ENCODE measurements around the gene COLEC11. TPM values are rescaled to one million over a fixed set of nuclear protein-coding genes. Genes with fewer than 3 reads are reported as not detected.

The COLEC11 gene
- total RNA-seq, 2 experiments from 2014 or later: 0.47 TPM; not detected in 1

DNA sequence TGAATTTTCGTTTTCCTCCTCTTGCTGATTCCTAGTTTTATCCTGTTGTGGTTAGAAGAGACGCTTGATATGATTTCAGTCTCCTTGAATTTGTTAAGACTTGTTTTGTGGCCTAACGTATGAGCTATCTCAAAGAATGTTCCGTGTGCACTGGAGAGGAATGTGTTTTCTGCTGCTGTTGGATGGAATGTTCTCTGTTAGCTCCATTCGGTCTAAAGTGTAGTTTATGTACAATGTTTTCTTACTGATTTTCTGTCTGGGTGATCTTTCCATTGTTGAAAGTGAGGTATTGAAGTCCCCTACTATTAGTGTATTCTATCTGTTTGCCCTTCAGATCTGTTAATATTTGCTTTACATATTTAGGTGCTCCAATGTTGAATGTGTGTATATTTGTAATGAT is 25.9 kb downstream of the COLEC11 start:
- Mint-ChIP-seq H3K27me3 (no peaks in the 10 kb centered on the region), H3K27ac (no peak overlapping the region), H3K4me1 (ENCODE audit: low read depth) (no peaks in the 10 kb centered on the region), H3K36me3 (ENCODE audit: low read depth) (no peaks in the 10 kb centered on the region), H3K4me3 (no peak overlapping the region), H3K9me3 (no peaks in the 10 kb centered on the region)
- Histone ChIP-seq H3K4me1 (ENCODE audit: insufficient read depth, low read length) (no peaks in the 10 kb centered on the region), H3K36me3 (ENCODE audit: insufficient read depth, low read length) (no peaks in the 10 kb centered on the region), H3K27ac (ENCODE audit: low read depth in 1 of 2, low read length in 2 of 2) (no peak overlapping the region), H3K9me3 (ENCODE audit: control insufficient read depth in 1 of 2, insufficient read depth in 1 of 2, low read length in 2 of 2) (peaks cover 0 to 9% of the 10 kb centered on the region in 2 experiments), H3K4me3 (ENCODE audit: low read length) (no peak overlapping the region), H3K27me3 (ENCODE audit: control insufficient read depth in 1 of 2, insufficient read depth in 2 of 2, low read length in 2 of 2) (no peaks in the 10 kb centered on the region)
- intact Hi-C loops (cut with DNase I, micrococcal nuclease): no loop called here
- DNase-seq: no peak
- no peak for ATAC-seq (ENCODE audit: poor library complexity)
- ChIA-PET CTCF (no interaction called here), POLR2A (no interaction called here)
- no peak for TF ChIP-seq CTCF (IDR thresholded peaks at IDR 0.05)

DNA sequence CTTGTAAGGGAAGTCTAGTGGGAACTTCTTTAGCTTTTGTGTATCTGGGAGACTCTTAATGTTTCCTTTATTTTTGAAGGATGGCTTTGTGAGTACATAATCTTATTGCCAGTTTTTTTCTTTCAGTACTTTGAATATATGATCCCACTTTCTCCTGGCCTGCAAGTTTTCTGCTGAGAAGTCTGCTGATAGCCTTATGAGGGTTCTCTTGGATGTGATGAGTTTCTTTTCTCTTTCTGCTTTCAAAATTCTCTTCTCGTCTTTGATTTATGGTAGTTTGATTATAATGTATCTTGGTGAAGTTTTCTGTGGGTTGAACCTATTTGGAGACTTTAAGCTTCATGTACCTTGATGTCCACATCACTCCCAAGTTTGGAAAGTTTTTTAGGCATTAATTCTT is 28.1 kb downstream of the COLEC11 start:
- Mint-ChIP-seq H3K4me1 (ENCODE audit: low read depth) (no peaks in the 10 kb centered on the region), H3K9me3 (no peaks in the 10 kb centered on the region), H3K27me3 (no peaks in the 10 kb centered on the region), H3K4me3 (no peak overlapping the region), H3K36me3 (ENCODE audit: low read depth) (no peaks in the 10 kb centered on the region), H3K27ac (no peak overlapping the region)
- no peaks in the 10 kb centered on the region for H3K9me3 ChIP-seq (ENCODE audit: control insufficient read depth in 1 of 2, insufficient read depth in 1 of 2, low read length in 2 of 2)
- no peak for TF ChIP-seq CTCF (IDR thresholded peaks at IDR 0.05)
- intact Hi-C loops (cut with DNase I, micrococcal nuclease): no loop called here
- POLR2A ChIA-PET: interaction anchor here (0.5 kb wide), 1 partner anchor 143 kb away, joined by 3 read pairs; no protein-coding TSS in a partner anchor
- no peak for ATAC-seq (ENCODE audit: poor library complexity)
- no peaks in the 10 kb centered on the region for H3K36me3 ChIP-seq (ENCODE audit: insufficient read depth, low read length)
- no peaks in the 10 kb centered on the region for H3K4me1 ChIP-seq (ENCODE audit: insufficient read depth, low read length)
- DNase-seq: no peak
- no peaks in the 10 kb centered on the region for H3K27me3 ChIP-seq (ENCODE audit: control insufficient read depth in 1 of 2, insufficient read depth in 2 of 2, low read length in 2 of 2)
- no peak overlapping the region for H3K4me3 ChIP-seq (ENCODE audit: low read length)
- CTCF ChIA-PET: no interaction called here
- H3K27ac ChIP-seq (ENCODE audit: low read depth in 1 of 2, low read length in 2 of 2): no peak overlapping the region

- no peak overlapping the region for H3K27ac ChIP-seq (ENCODE audit: low read depth in 1 of 2, low read length in 2 of 2)
- no peak overlapping the region for H3K4me3 ChIP-seq (ENCODE audit: low read length)
- no peaks in the 10 kb centered on the region for H3K27me3 Mint-ChIP-seq
- no peaks in the 10 kb centered on the region for H3K4me1 Mint-ChIP-seq (ENCODE audit: low read depth)
- no peak overlapping the region for H3K27ac Mint-ChIP-seq
- H3K36me3 ChIP-seq (ENCODE audit: insufficient read depth, low read length): no peaks in the 10 kb centered on the region
- intact Hi-C loops (cut with DNase I, micrococcal nuclease): no loop called here
- no peaks in the 10 kb centered on the region for H3K36me3 Mint-ChIP-seq (ENCODE audit: low read depth)
- no peaks in the 10 kb centered on the region for H3K9me3 Mint-ChIP-seq
- ATAC-seq (ENCODE audit: poor library complexity) (no peak), DNase-seq (no peak)
- H3K9me3 ChIP-seq (ENCODE audit: control insufficient read depth in 1 of 2, insufficient read depth in 1 of 2, low read length in 2 of 2): no peaks in the 10 kb centered on the region
- TF ChIP-seq CTCF (IDR thresholded peaks at IDR 0.05): no peak
- H3K4me3 Mint-ChIP-seq: no peak overlapping the region
- no peaks in the 10 kb centered on the region for H3K27me3 ChIP-seq (ENCODE audit: control insufficient read depth in 1 of 2, insufficient read depth in 2 of 2, low read length in 2 of 2)
- no peaks in the 10 kb centered on the region for H3K4me1 ChIP-seq (ENCODE audit: insufficient read depth, low read length)
- POLR2A ChIA-PET: no interaction called here
- CTCF ChIA-PET: no interaction called here
Observed at GRCh38 chr2:3624059-3624794, 29.3 kb downstream of the COLEC11 start.
